HFFc6 (cell line): ENCODE measurements around the gene ITGA2B. TPM values are rescaled to one million over a fixed set of nuclear protein-coding genes. Genes with fewer than 3 reads are reported as not detected.

ENCODE experiments used
- DNase-seq: peaks from one replicate; pipeline ENCODE4 v3.0.0-alpha.2; 2018
- H3K27ac Mint-ChIP-seq: 2 replicates; pipeline ENCODE4 v1.8.0; 2020; ENCODE audit warnings: mild to moderate bottlenecking, mixed read lengths
- H3K27me3 Mint-ChIP-seq: 2 replicates; pipeline ENCODE4 v1.8.0; 2021; ENCODE audit warnings: mild to moderate bottlenecking, moderate library complexity, mixed read lengths; ENCODE audit not compliant: insufficient read depth
- H3K36me3 Mint-ChIP-seq: 2 replicates; pipeline ENCODE4 v1.8.0; 2021; ENCODE audit warnings: low read depth, mixed read lengths
- H3K4me1 Mint-ChIP-seq: 2 replicates; pipeline ENCODE4 v1.8.0; 2020; ENCODE audit warnings: low read depth, mixed read lengths
- H3K4me3 Mint-ChIP-seq: 2 replicates; pipeline ENCODE4 v1.8.0; 2020; ENCODE audit warnings: mild to moderate bottlenecking, moderate library complexity, mixed read lengths
- H3K9me3 Mint-ChIP-seq: 2 replicates; pipeline ENCODE4 v1.8.0; 2020; ENCODE audit warnings: mild to moderate bottlenecking, mixed read lengths
- CTCF ChIP-seq: fragments of 200-600 bp; sonication (generic); IDR thresholded peaks from 2 replicates; pipeline ENCODE4 v1.5.0; 2021; ENCODE audit warnings: antibody characterized with exemption, mild to moderate bottlenecking
- total RNA-seq, 6 experiments: library from RNA; stranded (reverse); fragmentation: NEBNext Ultra II Directional; extraction: Animal tissue kit (Norgen Biotek cat#: 25700); gene quantifications; 2 replicates in 1 of 6; 3 replicates in 5 of 6; pipeline ENCODE4 v1.2.3, GENCODE V29; 2021

Gene ITGA2B
- total RNA-seq, 6 experiments from 2014 or later: 0.18 to 0.19 TPM; not detected in 4

- no peak for TF ChIP-seq CTCF
- Mint-ChIP-seq H3K36me3 (no peaks in the 10 kb centered on the region), H3K27me3 (peaks cover 13% of the 10 kb centered on the region), H3K4me3 (no peak overlapping the region), H3K27ac (no peak overlapping the region), H3K9me3 (no peaks in the 10 kb centered on the region), H3K4me1 (peaks cover 14% of the 10 kb centered on the region; the same call in 1 of the 2 replicates)
- no peak for DNase-seq
These were observed 29.8 kb downstream of the ITGA2B start for GRCh38 chr17:44359458-44360143.

- Mint-ChIP-seq H3K27ac (no peak overlapping the region), H3K4me3 (no peak overlapping the region), H3K27me3 (peaks cover 13% of the 10 kb centered on the region), H3K9me3 (no peaks in the 10 kb centered on the region), H3K4me1 (peaks cover 14% of the 10 kb centered on the region; the same call in 1 of the 2 replicates), H3K36me3 (no peaks in the 10 kb centered on the region)
- DNase-seq: no peak
- TF ChIP-seq CTCF: no peak
These were observed 30.4 kb downstream of the ITGA2B start for GRCh38 chr17:44359006-44359405.

- H3K27ac Mint-ChIP-seq: no peak overlapping the region
- no peak for TF ChIP-seq CTCF
- H3K27me3 Mint-ChIP-seq: peaks cover 13% of the 10 kb centered on the region
- H3K36me3 Mint-ChIP-seq: peaks cover under 1% of the 10 kb centered on the region; the same call in 1 of the 2 replicates
- DNase-seq: no peak
- H3K9me3 Mint-ChIP-seq: no peaks in the 10 kb centered on the region
- H3K4me3 Mint-ChIP-seq: no peak overlapping the region
- peaks cover 14% of the 10 kb centered on the region; the same call in 1 of the 2 replicates for H3K4me1 Mint-ChIP-seq
These were observed 31.4 kb downstream of the ITGA2B start for GRCh38 chr17:44358066-44358465.

DNA sequence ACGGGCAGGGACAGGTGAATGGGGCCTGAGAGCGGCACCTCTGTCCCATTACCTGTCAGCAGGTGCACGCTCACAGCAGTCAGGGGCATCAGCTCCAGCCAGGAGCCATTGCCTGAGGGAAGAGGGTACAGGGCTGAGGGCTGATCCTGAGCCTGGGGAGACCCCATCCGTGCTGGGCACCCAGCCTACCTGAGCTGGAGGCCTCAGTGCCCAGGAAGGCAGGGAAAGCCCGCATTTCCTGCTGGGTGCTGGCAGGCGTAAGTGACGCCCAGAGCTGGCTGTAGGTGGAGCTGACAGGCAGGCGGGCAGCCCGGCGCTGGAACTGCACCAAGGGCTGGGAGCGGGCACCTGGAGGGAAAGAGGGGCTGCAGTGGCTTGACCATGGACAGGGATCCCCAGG is 33.2 kb downstream of the ITGA2B start:
- Mint-ChIP-seq H3K36me3 (peaks cover 4% of the 10 kb centered on the region; the same call in 1 of the 2 replicates), H3K4me3 (no peak overlapping the region), H3K9me3 (no peaks in the 10 kb centered on the region), H3K27ac (no peak overlapping the region), H3K27me3 (peaks cover 13% of the 10 kb centered on the region), H3K4me1 (peaks cover 11% of the 10 kb centered on the region; the same call in 1 of the 2 replicates)
- DNase-seq: no peak
- no peak for TF ChIP-seq CTCF

GRCh38 chr17:44355642-44356099 is 33.8 kb downstream of the ITGA2B start:
- peaks cover 4% of the 10 kb centered on the region; the same call in 1 of the 2 replicates for H3K36me3 Mint-ChIP-seq
- H3K27ac Mint-ChIP-seq: no peak overlapping the region
- TF ChIP-seq CTCF: no peak
- no peak for DNase-seq
- H3K4me1 Mint-ChIP-seq: peaks cover 5% of the 10 kb centered on the region; the same call in 1 of the 2 replicates
- H3K27me3 Mint-ChIP-seq: peaks cover 12% of the 10 kb centered on the region
- H3K9me3 Mint-ChIP-seq: no peaks in the 10 kb centered on the region
- H3K4me3 Mint-ChIP-seq: no peak overlapping the region
